ENCODE measurements around the gene SCN2B.

Gene SCN2B

GRCh38 chr11:118200497-118200896, 24.1 kb upstream of the SCN2B start:
- Histone ChIP-seq H3K36me3 (ENCODE audit: control insufficient read depth, insufficient read depth, low read length) (no peaks in the 10 kb centered on the region), H3K4me2 (ENCODE audit: low read length) (no peak overlapping the region), H2AFZ (no peak overlapping the region), H3K27me3 (ENCODE audit: control insufficient read depth, insufficient read depth, low read length) (no peaks in the 10 kb centered on the region), H3K9ac (no peak overlapping the region), H3K27ac (no peak overlapping the region), H3K9me3 (ENCODE audit: control insufficient read depth, low read length) (no peaks in the 10 kb centered on the region), H3K4me3 (ENCODE audit: low read depth, low read length) (no peak overlapping the region), H3K79me2 (no peaks in the 10 kb centered on the region), H3K4me1 (no peaks in the 10 kb centered on the region)
- TF ChIP-seq, protein P1, sequence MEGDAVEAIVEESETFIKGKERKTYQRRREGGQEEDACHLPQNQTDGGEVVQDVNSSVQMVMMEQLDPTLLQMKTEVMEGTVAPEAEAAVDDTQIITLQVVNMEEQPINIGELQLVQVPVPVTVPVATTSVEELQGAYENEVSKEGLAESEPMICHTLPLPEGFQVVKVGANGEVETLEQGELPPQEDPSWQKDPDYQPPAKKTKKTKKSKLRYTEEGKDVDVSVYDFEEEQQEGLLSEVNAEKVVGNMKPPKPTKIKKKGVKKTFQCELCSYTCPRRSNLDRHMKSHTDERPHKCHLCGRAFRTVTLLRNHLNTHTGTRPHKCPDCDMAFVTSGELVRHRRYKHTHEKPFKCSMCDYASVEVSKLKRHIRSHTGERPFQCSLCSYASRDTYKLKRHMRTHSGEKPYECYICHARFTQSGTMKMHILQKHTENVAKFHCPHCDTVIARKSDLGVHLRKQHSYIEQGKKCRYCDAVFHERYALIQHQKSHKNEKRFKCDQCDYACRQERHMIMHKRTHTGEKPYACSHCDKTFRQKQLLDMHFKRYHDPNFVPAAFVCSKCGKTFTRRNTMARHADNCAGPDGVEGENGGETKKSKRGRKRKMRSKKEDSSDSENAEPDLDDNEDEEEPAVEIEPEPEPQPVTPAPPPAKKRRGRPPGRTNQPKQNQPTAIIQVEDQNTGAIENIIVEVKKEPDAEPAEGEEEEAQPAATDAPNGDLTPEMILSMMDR (IDR thresholded peaks at IDR 0.05), result no peak

- H3K4me1 ChIP-seq, result no peaks in the 10 kb centered on the region
- H3K9me3 ChIP-seq (ENCODE audit: control insufficient read depth, low read length), result no peaks in the 10 kb centered on the region
- no peaks in the 10 kb centered on the region for H3K79me2 ChIP-seq
- H3K4me3 ChIP-seq (ENCODE audit: low read depth, low read length), result no peak overlapping the region
- H3K9ac ChIP-seq, result no peak overlapping the region
- H3K27ac ChIP-seq, result no peak overlapping the region
- H3K36me3 ChIP-seq (ENCODE audit: control insufficient read depth, insufficient read depth, low read length), result no peaks in the 10 kb centered on the region
- no peaks in the 10 kb centered on the region for H3K27me3 ChIP-seq (ENCODE audit: control insufficient read depth, insufficient read depth, low read length)
- TF ChIP-seq, protein P1 (IDR thresholded peaks at IDR 0.05), result no peak
- no peak overlapping the region for H2AFZ ChIP-seq
- H3K4me2 ChIP-seq (ENCODE audit: low read length), result no peak overlapping the region
Measured at GRCh38 chr11:118199135-118199534, 22.7 kb upstream of the SCN2B start.

DNA sequence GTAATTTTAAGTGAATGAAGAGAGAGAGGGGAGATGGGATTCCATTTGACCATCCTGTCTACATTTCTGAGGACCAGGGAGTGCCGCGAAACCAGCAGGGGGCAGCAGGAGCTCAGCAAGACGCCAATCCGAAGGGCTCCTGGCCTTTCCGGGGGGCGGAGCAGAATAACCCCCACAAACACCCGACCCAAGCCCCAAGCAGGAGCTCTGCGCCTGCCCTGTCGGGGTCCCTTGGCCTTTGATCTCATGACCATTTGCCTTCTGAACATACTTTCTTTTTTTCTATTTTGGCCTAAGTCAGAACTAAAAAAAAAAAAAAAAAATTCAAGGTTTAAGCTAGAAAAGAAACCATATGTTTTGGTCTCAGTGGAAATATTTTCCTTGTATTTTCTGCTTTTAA, 21.9 kb upstream of the SCN2B start:
- peak overlapping the region; percentile 50 for H2AFZ ChIP-seq
- H3K27ac ChIP-seq, result no peak overlapping the region
- H3K36me3 ChIP-seq (ENCODE audit: control insufficient read depth, insufficient read depth, low read length), result no peaks in the 10 kb centered on the region
- H3K9me3 ChIP-seq (ENCODE audit: control insufficient read depth, low read length), result no peaks in the 10 kb centered on the region
- H3K4me3 ChIP-seq (ENCODE audit: low read depth, low read length), result peak overlapping the region; percentile 2
- no peaks in the 10 kb centered on the region for H3K4me1 ChIP-seq
- no peaks in the 10 kb centered on the region for H3K27me3 ChIP-seq (ENCODE audit: control insufficient read depth, insufficient read depth, low read length)
- no peak overlapping the region for H3K9ac ChIP-seq
- TF ChIP-seq, protein P1 (IDR thresholded peaks at IDR 0.05), result peak; percentile 73
- no peaks in the 10 kb centered on the region for H3K79me2 ChIP-seq
- peak overlapping the region; percentile 34 for H3K4me2 ChIP-seq (ENCODE audit: low read length)

GRCh38 chr11:118194835-118195627, 18.6 kb upstream of the SCN2B start:
- Histone ChIP-seq H3K79me2 (no peaks in the 10 kb centered on the region), H3K36me3 (ENCODE audit: control insufficient read depth, insufficient read depth, low read length) (no peaks in the 10 kb centered on the region), H3K27ac (no peak overlapping the region), H3K4me1 (no peaks in the 10 kb centered on the region), H2AFZ (no peak overlapping the region), H3K9me3 (ENCODE audit: control insufficient read depth, low read length) (no peaks in the 10 kb centered on the region), H3K4me2 (ENCODE audit: low read length) (no peak overlapping the region), H3K9ac (no peak overlapping the region), H3K27me3 (ENCODE audit: control insufficient read depth, insufficient read depth, low read length) (no peaks in the 10 kb centered on the region), H3K4me3 (ENCODE audit: low read depth, low read length) (no peak overlapping the region)
- TF ChIP-seq, protein P1 (IDR thresholded peaks at IDR 0.05), result no peak
